ENCODE data around the gene PAF1.
"Not testable (repeated sequence)": the region's sequence is repeated elsewhere in the genome, so short reads cannot be mapped to it uniquely, and the experiment has no call there.

PAF1 gene

GRCh38 chr19:39379366-39379765, 11.5 kb downstream of the PAF1 start:
- ATAC-seq: not testable (repeated sequence)

GRCh38 chr19:39377373-39378362, 13.2 kb downstream of the PAF1 start:
- ATAC-seq: no peak
- TF ChIP-seq ARNTL (CRISPR knock-in tag; IDR thresholded peaks at IDR 0.05; ENCODE audit: borderline replicate concordance, low read depth) (no peak), ZFP30 (CRISPR knock-in tag; IDR thresholded peaks at IDR 0.05) (no peak), PPARA (CRISPR knock-in tag; IDR thresholded peaks at IDR 0.05; ENCODE audit: borderline replicate concordance) (no peak), TCF4 (CRISPR knock-in tag; IDR thresholded peaks at IDR 0.05; ENCODE audit: borderline replicate concordance) (no peak), OSR1 (CRISPR knock-in tag; IDR thresholded peaks at IDR 0.05) (no peak), BACH2 (CRISPR knock-in tag; IDR thresholded peaks at IDR 0.05; ENCODE audit: borderline replicate concordance) (no peak), TOX (CRISPR knock-in tag; IDR thresholded peaks at IDR 0.05; ENCODE audit: borderline replicate concordance) (no peak), PATZ1 (CRISPR knock-in tag; IDR thresholded peaks at IDR 0.05; ENCODE audit: borderline replicate concordance) (no peak), TSHZ2 (CRISPR knock-in tag; IDR thresholded peaks at IDR 0.05) (no peak), ZNF565 (CRISPR knock-in tag; conservative IDR thresholded peaks at IDR 0.05; ENCODE audit: low read depth) (no peak), ZFP3 (CRISPR knock-in tag; IDR thresholded peaks at IDR 0.05) (no peak), ESRRG (CRISPR knock-in tag; IDR thresholded peaks at IDR 0.05) (no peak), ISL1 (CRISPR knock-in tag; IDR thresholded peaks at IDR 0.05) (no peak), CSRNP3 (CRISPR knock-in tag; IDR thresholded peaks at IDR 0.05) (no peak), CREB5 (CRISPR knock-in tag; IDR thresholded peaks at IDR 0.05; ENCODE audit: low read depth) (no peak), ZNF70 (CRISPR knock-in tag; IDR thresholded peaks at IDR 0.05) (no peak), CSDC2 (CRISPR knock-in tag; IDR thresholded peaks at IDR 0.05) (no peak), ZNF8 (CRISPR knock-in tag; IDR thresholded peaks at IDR 0.05) (no peak)

- no peak for TF ChIP-seq ZNF8 (CRISPR knock-in tag; IDR thresholded peaks at IDR 0.05)
- ATAC-seq: no peak
Measured at GRCh38 chr19:39375929-39376328, 15.0 kb downstream of the PAF1 start.

- TF ChIP-seq ZNF70 (CRISPR knock-in tag; IDR thresholded peaks at IDR 0.05): no peak
- no peak for TF ChIP-seq ZNF8 (CRISPR knock-in tag; IDR thresholded peaks at IDR 0.05)
- no peak for TF ChIP-seq TOX (CRISPR knock-in tag; IDR thresholded peaks at IDR 0.05; ENCODE audit: borderline replicate concordance)
- TF ChIP-seq POU6F1 (CRISPR knock-in tag; IDR thresholded peaks at IDR 0.05; ENCODE audit: borderline replicate concordance, low read depth): no peak
- no peak for TF ChIP-seq ZNF565 (CRISPR knock-in tag; conservative IDR thresholded peaks at IDR 0.05; ENCODE audit: low read depth)
- TF ChIP-seq ESRRG (CRISPR knock-in tag; IDR thresholded peaks at IDR 0.05): no peak
- TF ChIP-seq TSHZ2 (CRISPR knock-in tag; IDR thresholded peaks at IDR 0.05): no peak
- TF ChIP-seq CREB5 (CRISPR knock-in tag; IDR thresholded peaks at IDR 0.05; ENCODE audit: low read depth): no peak
- no peak for ATAC-seq
Measured at GRCh38 chr19:39372941-39373340, 18.0 kb downstream of the PAF1 start.
